Embryonic facial prominence (tissue), 1 donor: ENCODE results near the gene ACTR5.
"Not testable (repeated sequence)": the region's sequence is repeated elsewhere in the genome, so short reads cannot be mapped to it uniquely, and the experiment has no call there.

Experiments
- DNase-seq: peaks from one replicate; pipeline ENCODE4 v3.0.0-alpha.2; 2016; ENCODE audit errors: extremely low spot score

ACTR5 gene

DNA sequence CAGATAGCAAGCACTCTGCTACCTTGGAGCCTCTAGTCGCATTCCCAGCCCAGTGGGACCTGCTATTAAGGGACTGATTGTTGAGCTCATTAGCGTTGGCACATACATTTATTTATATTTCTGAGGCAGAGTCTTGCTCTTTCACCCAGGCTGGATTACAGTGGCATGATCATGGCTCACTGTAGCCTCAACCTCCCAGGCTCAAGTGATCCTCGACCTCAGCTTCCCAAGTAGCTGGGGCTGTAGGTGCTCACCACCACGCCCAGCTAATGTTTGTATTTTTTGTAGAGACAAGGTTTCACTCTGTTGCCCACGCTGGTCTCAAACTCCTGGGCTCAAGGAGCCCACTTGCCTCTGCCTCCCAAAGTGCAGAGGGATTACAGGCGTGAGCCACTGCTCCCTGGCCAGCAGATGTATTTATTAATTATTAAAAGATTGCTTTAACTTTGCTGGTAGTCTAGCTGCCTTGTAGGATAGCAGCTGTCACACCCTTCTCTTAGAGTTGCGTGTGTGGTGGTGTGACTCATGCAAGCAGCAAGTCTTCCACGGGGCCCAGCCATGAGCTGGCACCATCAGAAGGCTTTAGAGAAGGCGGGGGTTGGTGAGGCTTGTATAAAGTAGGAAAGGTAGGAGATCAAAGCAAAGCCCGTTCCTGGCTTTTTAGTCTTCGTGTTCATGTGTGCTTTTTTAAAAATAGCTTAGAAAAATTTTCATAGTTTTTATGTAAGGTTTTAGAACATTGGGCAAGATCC, 16.5 kb downstream of the ACTR5 start:
- no peak for DNase-seq

DNA sequence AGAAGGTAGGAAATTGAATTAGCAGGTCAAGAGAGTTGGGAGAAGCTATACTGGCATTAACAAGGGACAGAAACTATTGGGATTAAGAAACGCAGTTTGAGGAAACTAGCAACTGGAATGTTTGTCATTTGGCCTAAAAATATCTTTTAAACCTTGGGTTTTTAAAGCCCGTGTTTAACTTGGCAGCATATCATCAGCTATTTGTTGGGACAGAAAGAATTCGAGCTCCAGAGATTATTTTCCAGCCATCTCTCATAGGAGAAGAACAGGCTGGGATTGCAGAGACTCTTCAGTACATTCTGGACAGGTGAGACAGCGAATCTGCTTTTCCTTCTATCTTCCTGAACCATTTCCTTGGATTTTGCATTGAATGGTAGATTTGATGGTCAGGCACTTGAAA, 17.8 kb downstream of the ACTR5 start:
- DNase-seq, result no peak

DNA sequence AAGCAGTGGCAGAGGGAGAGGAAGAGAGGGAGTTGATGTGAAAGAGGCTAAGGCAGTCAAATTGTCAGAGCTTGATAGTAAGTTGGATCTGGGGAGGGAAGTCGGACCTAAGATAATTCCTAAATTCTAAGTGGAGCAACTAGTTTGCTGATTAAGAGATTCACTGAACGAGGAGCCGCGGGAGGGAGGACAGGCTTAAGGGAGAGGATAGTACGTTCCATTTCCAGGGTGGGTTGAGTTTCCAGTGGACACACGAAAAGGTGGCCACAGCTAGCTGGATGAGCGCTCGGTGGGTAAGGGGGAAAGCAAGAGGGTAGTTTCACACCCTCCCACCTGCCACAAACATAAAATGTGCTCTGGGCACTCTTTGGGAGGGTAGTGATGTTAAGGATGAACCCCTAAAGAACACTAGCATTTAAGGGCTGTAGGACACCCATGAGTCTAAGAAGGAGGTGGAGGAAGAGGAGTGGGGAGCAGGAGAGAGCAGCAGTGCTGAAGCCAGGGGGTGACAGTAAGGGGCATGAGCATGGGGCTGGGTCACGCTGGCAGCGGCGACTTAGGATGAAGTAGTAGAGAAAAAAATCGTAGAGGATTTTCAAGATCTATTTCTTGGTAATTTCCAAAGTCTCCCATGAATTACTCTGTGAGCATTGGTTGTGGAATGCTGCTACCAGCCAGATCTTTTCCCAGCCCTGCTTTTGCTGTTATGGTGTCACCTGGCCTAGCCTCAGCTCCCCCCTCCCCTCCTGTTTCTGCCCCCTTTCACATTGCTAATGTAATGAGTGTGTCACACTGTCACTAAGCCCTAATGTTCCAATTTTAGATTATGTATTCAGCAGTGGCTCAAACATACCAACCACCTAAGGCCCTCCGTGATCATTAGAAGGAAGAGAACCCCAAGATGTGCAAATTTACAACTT, 21.4 kb downstream of the ACTR5 start:
- DNase-seq, result no peak

DNA sequence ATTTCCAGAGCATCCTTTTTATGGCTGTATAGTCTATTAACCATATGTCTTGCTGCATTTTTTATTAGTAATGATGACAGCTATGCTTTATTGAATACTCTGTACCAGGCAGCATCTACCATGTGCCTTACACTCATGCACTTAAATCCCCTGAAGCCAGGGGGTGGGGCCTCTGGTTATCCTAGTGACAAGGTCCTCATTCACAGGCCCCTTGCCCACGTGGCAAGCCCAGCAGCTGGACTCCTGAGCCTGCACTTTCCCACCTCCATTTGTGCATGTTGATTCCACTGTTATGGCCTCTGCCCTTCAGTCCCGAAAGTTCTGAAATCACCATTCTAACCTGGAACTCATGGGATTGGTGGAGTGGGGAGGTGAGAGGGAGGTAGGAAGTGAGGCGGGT, 22.3 kb downstream of the ACTR5 start:
- no peak for DNase-seq

DNA sequence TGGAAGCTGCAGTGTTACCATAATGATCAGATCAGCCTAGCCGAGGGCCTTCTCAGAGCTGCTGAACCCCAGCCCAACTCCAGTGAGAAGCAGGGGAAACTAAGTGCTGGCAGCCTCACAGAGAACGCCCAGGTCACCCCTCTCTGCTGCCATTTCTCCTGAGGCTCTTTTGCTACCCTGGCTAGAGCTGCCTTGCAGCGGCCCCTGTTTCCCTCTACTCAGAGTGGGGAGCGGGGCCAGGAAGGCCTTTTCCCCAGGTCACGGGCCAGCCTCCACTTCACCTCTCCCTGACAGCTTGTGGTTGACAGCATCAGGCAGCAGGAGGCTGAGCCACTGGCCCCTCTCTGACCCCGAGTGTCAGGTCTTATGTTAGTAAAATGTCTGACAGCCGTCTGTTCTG, 22.7 kb downstream of the ACTR5 start:
- DNase-seq, result no peak

DNA sequence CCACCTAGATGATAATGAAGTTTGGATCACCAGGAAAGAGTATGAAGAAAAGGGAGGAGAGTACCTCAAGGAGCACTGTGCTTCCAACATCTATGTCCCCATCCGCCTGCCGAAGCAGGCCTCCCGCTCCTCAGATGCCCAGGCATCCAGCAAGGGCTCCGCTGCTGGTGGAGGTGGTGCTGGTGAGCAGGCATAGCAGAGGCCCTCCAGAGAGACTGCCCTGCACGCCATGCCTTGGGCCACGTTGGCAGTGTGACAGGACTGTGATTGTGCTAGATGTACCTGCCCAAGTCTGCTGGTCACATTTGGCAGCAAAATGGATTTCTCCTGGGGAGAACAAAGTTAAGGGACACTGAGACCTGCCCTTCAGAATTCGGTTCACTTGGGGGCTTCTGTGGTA, 23.4 kb downstream of the ACTR5 start:
- no peak for DNase-seq

DNA sequence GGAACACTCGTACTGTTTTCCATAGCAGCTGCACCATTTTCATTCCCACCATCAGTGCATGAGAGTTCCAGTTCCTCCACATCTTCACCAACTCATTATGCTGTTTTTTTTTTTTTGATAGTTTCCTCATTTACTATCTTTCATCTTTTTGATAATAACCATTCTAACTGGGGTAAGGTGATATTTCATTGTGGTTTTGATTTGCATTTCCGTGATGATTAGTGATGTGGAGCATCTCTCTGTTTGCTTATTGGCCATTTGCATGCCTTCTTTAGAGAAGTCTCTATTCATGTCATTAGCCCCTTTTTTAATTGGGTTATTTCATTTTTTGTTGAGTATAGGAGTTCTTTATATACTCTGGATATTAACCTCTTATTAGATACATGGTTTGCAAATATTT, 25.9 kb downstream of the ACTR5 start:
- no peak for DNase-seq

DNA sequence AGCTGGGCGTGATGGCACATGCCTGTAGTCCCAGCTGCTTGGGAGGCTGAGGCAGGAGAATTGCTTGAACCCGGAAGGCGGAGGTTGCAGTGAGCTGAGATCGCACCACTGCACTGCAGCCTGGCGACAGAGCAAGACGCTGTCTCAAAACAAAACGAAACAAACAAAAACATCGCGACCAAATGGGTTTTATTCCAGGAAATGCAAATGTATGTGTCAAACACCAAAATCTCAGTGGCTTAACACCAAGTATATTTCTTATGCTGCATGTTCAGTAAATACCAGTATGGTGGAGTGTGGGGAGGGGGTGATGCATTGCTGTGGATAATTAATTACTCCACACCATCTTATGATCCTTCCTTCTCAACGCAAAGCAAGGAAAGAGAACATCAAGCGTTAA, 28.1 kb downstream of the ACTR5 start:
- DNase-seq, result no peak

DNA sequence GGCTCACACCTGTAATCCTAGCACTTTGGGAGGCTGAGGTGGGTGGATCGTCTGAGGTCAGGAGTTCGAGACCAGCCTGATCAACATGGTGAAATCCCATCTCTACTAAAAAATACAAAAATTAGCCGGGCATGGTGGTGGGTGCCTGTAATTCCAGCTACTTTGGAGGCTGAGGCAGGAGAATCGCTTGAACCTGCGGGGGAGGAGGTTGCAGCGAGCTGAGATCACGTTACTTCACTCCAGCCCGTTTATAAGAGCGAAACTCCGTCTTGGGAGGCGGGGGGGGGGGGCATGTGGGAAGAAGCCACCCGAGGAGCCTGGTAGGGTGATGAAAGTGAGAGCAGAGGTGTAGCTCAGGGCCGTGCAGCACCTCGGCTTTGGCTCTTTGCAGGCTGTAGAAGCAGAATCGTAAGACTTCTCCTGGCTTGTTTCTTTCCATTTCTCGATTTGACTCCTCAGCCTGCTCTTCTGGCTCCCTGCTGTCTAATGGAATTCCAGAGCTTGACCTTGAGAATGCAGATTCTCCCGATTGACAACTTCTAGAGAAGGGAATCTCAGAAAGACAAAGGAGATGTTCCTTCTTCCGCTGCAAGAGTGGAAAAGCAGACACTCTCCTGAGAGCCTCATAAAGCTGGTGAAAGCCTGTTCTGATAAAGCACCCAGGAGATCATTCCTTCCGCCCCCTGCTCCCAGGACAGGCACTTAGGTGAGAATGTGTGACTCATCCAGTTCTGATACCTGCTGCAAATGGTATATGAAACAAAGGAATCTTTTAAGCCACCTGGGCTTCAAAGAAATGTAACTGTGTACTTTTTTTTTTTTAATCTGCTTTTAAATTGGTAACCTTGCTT, 31.2 kb downstream of the ACTR5 start:
- DNase-seq, result no peak

DNA sequence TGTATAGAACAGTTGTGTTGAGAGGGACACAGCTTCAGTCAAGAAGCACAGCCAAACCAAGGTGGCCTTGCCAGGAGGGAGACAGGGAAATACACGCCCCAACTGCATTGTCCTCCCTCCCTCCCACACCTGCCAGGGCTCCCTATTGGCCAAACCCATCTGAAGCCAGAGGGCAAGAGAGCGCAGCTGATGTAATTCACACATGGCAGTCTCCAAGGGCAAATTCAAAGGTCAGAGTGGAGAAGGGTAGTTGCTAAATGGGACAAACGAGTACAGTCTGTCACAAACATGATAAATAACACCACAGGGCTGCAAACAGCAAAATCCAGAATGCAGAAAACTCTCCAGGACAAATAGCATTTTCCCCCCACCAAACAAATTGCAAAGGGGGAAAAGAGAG, 34.0 kb downstream of the ACTR5 start:
- DNase-seq, result no peak

DNA sequence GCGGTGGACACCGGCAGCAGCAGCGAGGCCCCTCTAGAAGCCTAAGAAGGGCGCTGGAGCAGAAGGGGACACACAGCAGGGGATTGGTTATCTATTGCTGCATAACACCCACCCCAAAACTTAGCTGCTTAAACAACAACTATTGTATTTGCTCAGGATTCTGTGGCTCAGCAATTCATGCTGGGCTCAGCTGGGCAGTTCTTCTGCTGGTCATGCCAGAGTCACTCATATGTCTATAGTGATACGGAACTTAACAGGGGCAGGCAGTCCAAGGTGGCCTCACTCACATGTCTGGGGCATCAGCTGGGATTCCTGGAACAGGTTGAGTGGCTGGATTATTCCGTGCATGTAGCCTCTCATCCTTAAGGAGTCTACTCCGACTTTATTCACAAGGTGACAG, 39.6 kb downstream of the ACTR5 start:
- no peak for DNase-seq

DNA sequence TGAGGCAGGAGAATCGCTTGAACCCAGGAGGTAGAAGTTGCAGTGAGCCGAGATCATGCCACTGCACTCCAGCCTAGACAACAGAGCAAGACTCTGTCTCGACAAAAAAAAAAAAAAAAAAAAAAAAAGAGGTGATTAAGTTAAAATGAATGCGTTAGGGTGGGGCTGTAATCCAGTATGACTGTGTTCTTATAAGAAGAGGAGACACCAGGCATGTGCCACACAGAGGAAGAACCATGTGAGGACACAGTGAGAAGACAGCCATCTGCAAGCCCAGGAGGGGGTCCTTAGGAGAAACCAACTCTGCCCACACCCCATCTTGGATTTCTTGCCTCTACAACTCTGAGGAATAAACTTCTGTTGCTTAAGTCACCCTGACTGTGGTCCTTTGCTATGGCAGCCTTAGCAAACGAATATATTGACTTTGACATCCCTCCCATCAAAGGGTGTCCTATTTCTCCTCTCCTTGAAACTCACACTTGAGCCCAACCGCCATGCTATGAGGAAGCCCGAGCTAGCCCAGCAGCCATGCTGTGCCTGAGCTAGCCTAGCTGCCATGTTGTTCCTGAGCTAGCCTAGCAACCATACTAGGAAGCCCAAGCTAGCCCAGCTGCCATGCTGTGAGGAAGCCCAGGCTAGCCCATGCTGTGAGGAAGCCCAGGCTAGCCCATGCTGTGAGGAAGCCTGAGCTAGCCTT, 41.4 kb downstream of the ACTR5 start:
- no peak for DNase-seq

DNA sequence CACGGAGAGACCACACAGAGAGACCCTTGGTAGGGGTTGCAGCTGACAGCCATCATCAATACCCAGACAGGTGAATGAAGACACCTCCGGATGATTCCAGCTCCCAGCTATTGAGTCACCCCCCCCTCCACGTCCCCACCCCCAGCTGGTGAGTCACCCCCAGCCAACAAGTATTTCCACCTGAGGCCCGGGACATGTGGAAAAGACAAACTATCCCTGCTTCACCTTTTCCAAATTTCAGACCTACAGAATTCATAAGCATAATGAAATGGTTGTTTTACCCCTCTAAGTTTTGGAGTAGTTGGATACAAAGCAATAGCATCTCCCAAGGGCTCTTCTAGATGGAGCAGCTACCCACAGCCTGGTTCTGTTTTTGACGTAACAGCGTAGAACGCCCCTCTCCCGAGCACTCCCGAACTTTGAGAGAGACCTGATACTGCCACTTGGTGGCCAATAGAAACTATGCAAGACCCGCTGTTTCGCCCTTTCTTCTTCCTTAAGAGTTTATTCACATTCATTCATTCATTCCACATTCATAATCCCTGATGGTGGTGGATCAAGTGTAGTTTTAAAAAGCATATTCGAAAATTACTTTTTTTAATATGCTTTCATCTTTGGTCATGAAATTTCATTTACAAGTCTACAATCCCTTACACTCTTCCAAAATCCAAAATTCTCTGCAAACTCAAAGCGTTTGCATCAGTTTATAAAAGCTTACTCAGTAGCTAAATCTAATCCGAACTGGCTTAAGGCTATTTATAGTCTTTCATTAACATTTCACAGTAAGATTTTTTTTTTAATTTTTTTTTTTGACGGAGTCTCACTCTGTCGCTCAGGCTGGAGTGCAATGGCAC, 42.2 kb downstream of the ACTR5 start:
- no peak for DNase-seq

DNA sequence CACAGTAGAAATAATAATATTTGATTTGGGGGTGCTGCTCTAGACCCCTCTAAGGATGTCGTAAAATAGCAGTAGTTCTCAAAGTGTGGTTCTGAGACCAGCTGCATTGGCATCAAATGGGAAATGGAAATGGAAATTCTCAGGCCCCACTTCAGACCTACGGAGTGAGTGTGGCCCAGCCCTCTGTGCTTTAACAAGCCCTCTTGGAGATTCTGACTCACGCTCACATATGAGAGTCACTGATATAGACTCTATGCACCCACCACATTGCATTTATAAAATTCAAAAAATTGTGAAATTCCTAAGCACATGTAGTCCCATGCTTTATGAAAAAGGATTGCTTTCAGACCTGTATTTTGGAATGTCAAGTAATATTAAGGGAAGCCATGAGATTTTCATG, 43.0 kb downstream of the ACTR5 start:
- no peak for DNase-seq

DNA sequence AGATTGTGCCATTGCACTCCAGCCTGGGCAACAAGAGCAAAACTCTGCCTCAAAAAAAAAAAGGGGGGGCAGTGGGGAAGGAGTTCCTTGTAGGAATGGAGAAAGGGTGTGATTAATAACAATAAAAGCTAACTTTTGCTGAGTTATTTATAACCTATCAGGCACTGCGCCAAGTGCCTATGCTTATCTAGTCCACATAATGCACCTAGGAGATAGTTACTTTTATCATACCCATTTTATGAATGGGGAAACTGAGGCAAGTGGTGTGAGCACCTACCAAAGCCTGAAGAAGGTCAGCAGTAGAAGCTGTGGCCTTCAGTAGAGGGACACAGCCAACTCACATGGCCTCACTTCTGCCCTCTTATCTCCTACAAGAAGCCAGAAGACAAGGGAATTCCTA, 43.7 kb downstream of the ACTR5 start:
- no peak for DNase-seq

DNA sequence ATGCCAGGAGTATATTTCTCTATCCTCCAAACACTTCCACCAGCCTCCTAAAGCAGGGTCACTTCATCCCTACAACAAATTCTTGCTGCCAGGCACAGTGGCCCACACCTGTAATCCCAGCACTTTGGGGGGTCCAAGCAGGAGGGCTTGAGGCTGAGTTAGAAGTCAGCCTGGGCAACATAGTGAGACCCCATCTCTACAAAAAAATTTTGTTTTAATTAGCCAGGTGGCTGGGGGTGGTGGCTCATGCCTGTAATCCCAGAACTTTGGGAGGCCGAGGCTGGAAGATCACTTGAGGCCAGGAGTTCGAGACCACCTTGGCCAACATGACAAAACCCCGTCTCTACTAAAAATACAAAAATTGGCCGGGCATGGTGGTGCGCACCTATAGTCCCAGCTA, 45.8 kb downstream of the ACTR5 start:
- not testable (repeated sequence) for DNase-seq

DNA sequence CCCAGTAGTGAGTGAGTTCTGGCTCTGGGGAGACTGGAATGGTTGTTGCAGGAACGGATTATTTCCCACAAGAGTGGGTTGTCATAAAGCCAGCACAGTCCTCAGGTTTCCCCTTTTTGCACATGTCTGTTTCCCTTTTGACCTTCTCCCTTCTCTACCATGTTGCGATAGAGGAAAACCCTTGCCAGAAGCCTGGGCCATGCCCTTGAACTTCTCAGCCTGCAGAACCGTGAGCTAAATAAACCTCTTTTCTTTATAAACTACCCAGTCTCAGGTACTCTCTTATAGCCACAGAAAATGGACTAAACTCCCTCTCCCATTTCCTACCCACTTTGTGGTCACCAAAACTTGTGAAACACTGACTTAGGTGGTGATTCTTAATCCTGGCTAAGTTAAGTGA, 50.0 kb downstream of the ACTR5 start:
- DNase-seq, result no peak

DNA sequence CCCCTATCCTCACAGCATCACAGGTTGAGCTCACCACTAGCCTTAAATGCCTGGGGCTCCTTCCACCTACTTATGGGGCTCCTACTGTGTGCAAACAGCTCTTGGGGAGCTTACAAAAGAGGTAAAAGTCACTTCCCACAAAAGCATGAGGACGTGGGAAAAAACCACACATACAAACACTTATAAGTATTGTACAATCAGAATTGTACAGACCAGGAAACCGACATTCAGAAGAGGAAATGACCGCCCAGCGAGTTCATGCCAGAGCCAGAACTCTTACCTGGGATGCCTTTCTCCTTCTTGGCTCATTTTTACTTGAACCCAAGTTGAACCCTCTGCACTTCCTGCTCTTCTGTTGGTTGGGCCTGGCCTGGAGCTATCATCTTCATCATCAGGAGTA, 50.9 kb downstream of the ACTR5 start:
- no peak for DNase-seq

DNA sequence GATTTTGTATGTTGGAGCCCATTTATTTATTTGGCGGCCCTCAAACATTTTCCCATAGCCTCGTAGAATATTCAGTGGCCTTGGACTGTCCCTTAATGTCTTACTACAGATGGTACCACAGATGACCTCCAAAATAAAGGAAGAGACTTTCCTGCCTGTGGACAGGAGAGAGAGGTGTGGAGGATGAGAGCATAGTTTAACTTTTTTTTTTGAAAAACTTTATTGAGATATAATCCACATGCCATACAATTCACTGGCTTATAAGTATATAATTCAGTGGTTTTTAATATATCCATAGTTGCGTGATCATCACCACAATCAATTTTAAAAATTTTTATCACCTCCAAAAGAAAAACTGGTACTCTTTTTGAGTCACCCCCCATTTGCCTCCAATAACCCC, 52.6 kb downstream of the ACTR5 start:
- no peak for DNase-seq

DNA sequence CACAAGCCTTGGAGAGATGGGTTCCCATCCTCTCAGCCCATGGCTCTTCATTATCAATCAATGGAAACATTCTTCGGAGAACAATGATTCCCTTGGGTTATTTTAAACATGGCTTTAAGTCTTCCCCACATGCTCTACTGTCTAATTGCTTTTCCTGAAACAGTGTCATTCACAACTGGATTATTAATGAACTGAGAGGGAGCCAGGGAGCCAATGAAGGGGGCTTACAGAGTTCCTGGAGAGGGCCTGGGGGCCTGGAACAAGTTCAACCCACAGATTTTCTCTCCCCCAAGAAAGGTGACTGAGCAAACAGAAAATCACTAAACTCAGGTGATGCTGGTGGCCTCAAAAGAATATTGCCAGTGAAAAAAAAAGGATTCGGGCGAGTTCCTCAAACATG, 56.0 kb downstream of the ACTR5 start:
- no peak for DNase-seq
